ENCODE data around the gene USP9X.
"Not testable (repeated sequence)": the region's sequence is repeated elsewhere in the genome, so short reads cannot be mapped to it uniquely, and the experiment has no call there.

Gene USP9X

DNA sequence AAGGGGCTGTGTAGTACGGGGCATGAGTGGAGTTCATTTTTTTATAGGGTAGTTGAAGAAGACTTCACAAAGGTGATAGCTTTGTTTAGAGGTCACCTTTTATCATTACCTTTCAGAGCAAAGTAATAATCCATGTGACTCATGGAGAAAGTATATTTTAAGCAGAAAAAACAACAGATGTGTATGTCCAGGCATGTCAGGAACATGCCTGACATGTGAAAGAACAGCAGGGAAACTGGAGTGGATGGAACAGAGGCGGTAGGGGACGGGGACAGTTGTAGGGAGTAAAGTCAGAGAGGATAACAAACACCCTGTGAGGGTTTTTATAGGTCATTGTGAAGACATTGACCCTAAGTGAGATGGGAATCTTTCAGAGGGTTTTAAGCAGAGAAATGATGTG, 107.6 kb downstream of the USP9X start:
- TF ChIP-seq ZFX (IDR thresholded peaks at IDR 0.05; ENCODE audit: borderline replicate concordance): no peak
- no peak for TF ChIP-seq CTCF (IDR thresholded peaks at IDR 0.05)
- no peak overlapping the region for H3K27ac ChIP-seq

- no peak overlapping the region for H3K27ac ChIP-seq
- TF ChIP-seq ZFX (IDR thresholded peaks at IDR 0.05; ENCODE audit: borderline replicate concordance) (no peak), CTCF (IDR thresholded peaks at IDR 0.05) (no peak)
Measured at GRCh38 chrX:41198410-41198809, 113.2 kb downstream of the USP9X start.

DNA sequence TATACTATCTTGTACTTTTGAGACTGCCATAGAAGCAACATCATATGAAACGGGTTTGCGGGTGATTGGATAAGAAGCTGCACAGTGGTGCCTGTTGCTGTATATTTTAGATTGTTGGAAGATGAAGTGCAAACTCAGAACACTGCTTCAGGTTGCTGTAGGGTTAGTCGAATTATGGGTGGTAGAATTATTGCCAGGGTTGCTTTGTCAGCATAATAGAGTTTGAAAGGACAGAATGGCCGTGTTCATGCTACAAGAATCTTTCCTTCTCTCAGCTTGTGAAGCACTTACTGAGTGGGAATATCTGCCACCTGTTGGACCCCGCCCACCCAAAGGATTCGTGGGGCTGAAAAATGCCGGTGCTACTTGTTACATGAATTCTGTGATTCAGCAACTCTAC, 115.5 kb downstream of the USP9X start:
- H3K27ac ChIP-seq: no peak overlapping the region
- TF ChIP-seq ZFX (IDR thresholded peaks at IDR 0.05; ENCODE audit: borderline replicate concordance) (no peak), CTCF (IDR thresholded peaks at IDR 0.05) (no peak)

GRCh38 chrX:41209853-41210252, 124.6 kb downstream of the USP9X start:
- no peak for TF ChIP-seq CTCF (IDR thresholded peaks at IDR 0.05)
- TF ChIP-seq ZFX (IDR thresholded peaks at IDR 0.05; ENCODE audit: borderline replicate concordance): no peak

GRCh38 chrX:41224605-41225004, 139.4 kb downstream of the USP9X start:
- H3K27ac ChIP-seq: no peak overlapping the region
- TF ChIP-seq CTCF (IDR thresholded peaks at IDR 0.05): no peak
- TF ChIP-seq ZFX (IDR thresholded peaks at IDR 0.05; ENCODE audit: borderline replicate concordance): no peak

More at GRCh38 chrX:41209853-41210252, 124.6 kb downstream of the USP9X start:
- no peak overlapping the region for H3K27ac ChIP-seq

- TF ChIP-seq ZFX (IDR thresholded peaks at IDR 0.05; ENCODE audit: borderline replicate concordance) (no peak), CTCF (IDR thresholded peaks at IDR 0.05) (no peak)
- no peak overlapping the region for H3K27ac ChIP-seq
Measured at GRCh38 chrX:41233988-41234387, 148.7 kb downstream of the USP9X start.

GRCh38 chrX:41234471-41234870, 149.2 kb downstream of the USP9X start:
- not testable (repeated sequence) for H3K27ac ChIP-seq

DNA sequence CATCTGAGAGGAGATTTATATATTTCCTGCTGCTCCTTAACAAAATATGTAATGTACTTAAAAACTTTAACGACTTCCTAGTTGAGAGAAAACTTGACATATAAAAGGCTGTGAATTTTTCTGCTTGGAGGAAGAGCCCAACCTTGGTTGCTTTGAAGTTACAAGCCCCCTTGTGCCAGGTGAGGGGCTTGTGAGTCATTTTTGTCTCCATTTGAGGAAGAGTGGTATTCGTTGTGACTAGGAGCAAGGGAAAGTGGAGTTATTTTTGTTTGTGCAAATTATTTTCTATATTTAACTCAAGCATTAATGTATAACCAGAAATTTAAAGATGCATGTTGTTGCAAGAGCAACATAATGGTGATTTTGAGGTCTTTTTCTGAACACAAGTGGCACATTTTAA, 149.7 kb downstream of the USP9X start:
- TF ChIP-seq CTCF (IDR thresholded peaks at IDR 0.05) (no peak), ZFX (IDR thresholded peaks at IDR 0.05; ENCODE audit: borderline replicate concordance) (no peak)
- no peak overlapping the region for H3K27ac ChIP-seq

All from 22Rv1 (cell line).